GM18526 (cell line): ENCODE results near the gene NRTN.

Experiments
- POLR2A ChIP-seq: IDR thresholded peaks from 3 replicates; pipeline ENCODE4 v1.6.1; 2011; ENCODE audit not compliant: insufficient read length; ENCODE audit errors: extremely low read depth

NRTN gene

GRCh38 chr19:5864013-5864720 lies 59.3 kb downstream of the NRTN start:
- TF ChIP-seq POLR2A: no peak

- TF ChIP-seq POLR2A: no peak
Observed at GRCh38 chr19:5864725-5865486, 60.0 kb downstream of the NRTN start.

GRCh38 chr19:5865772-5866171 lies 60.9 kb downstream of the NRTN start:
- no peak for TF ChIP-seq POLR2A

GRCh38 chr19:5867201-5868136 lies 62.6 kb downstream of the NRTN start:
- no peak for TF ChIP-seq POLR2A

GRCh38 chr19:5870986-5871394 lies 66.1 kb downstream of the NRTN start:
- TF ChIP-seq POLR2A: no peak

- no peak for TF ChIP-seq POLR2A
Observed at GRCh38 chr19:5873617-5874199, 68.8 kb downstream of the NRTN start.

- no peak for TF ChIP-seq POLR2A
Observed at GRCh38 chr19:5877427-5877826, 72.6 kb downstream of the NRTN start.

GRCh38 chr19:5877882-5878281 lies 73.0 kb downstream of the NRTN start:
- no peak for TF ChIP-seq POLR2A
